ENCODE results near the gene PTPN22.
"Not testable (repeated sequence)": the region's sequence is repeated elsewhere in the genome, so short reads cannot be mapped to it uniquely, and the experiment has no call there.

PTPN22 gene

DNA sequence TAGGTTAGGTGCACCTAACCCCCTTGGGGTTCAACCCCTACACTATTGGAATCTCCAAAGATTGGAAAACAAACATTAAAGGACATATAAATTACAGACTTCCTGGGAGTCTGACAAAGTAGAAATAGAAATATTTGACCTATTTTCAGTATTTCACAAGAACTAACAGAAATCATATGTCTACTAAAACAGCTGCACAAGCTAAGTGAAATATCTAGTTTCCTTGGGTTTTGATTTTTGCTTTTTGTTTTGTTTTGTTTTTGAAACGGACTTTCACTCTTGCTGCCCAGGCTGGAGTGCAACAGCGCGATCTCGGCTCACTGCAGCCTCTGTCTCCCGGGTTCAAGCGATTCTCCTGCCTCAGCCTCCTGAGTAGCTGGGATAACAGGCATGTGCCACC, 18.8 kb downstream of the PTPN22 start:
- not testable (repeated sequence) for DNase-seq (ENCODE audit: low read depth, low spot score)

DNA sequence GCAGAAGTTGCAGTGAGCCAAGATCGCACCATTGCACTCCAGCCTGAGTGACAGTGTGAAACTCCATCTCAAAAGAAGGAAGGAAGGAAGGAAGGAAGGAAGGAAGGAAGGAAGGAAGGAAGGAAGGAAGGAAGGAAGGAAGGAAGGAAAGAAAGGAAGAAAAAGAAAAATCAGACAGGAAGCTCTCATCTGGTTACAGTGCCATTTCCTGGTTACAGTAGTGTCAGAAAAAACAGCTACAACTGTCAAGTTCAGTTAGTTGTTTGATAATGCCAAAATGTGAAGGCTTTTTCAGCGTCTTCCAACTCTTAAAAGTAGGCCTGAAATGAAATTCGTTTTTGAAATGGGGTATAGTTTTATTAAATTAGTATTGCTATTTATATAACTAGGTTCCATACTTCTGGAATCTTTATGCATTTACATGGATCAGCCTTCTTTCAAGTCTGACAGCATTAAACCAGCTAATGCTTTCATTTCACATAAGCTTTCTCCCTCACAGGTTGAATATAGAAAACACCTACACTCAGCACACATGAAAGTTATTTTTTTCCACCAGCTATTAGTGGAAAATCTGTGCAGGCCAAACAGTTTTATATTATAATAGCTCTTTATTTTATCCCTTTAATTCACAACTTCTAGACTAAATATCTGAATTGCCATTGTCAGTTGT, 21.2 kb downstream of the PTPN22 start:
- no peak for DNase-seq (ENCODE audit: low read depth, low spot score)

DNA sequence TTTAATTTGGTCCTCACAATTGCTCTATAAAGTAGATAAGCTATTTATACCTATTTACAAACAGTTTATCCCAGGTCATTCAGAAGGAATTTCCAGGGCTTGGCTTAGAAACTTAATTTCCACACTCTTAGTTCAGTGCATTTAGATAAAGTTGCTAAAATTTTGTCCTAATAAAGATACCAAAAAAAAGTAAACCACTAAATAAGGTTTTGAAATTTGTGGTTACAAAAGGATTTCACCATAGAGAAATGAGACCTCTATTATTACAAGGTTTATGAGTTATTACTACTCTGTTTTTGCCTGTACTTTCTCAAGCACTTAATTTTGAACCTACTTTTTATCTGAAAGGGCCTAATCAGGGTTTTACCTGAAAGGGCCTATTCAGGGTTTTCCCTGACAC, 22.4 kb downstream of the PTPN22 start:
- DNase-seq (ENCODE audit: low read depth, low spot score): no peak

DNA sequence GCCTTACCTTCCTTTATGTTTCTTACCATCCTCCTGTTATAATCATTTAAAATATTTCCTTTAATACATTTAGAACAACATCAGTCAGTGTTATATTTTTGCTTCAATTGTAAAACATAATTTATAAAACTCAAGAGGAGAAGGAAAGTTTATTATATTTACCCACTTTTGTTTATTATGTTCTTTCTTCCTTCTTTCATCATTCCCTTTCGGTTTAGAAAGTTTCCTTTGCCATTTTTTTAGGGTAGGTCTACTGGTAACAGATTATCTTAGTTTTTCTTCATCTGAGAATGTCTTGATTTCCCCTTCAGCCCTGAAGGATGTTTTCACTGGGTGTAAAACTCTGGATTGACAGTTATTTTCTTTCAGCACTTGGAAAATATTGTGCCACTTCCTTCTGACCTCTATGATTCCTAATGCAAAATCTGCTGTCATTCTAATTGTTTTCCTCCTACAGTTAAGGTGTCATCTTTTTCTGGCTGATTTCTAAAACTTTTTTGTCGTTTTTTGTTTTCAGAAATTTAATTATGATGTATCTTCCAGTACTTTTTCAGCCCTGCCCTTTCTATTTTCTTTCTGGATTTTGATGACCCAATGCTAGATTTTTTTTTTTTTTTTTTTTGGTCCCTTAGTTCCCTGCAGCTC, 25.0 kb downstream of the PTPN22 start:
- DNase-seq (ENCODE audit: low read depth, low spot score): no peak

DNA sequence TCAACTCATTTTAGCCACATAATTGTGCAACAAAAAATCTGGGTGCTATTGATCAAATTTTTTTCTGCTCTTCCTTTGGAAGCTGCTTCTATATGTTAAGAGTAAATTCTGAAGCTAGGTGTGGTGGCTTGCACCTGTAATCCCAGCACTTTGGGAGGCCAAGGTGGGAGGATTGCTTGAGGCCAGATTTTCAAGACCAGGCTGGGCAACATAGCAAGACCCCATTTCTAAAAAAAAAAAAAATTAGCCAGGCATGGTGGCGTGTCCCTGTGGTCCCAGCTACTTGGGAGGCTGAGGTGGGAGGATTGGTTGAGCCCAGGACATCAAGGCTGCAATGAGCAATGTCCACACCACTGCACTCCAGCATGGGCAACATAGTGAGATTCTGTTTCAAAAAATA, 35.0 kb downstream of the PTPN22 start:
- no peak for DNase-seq (ENCODE audit: low read depth, low spot score)

DNA sequence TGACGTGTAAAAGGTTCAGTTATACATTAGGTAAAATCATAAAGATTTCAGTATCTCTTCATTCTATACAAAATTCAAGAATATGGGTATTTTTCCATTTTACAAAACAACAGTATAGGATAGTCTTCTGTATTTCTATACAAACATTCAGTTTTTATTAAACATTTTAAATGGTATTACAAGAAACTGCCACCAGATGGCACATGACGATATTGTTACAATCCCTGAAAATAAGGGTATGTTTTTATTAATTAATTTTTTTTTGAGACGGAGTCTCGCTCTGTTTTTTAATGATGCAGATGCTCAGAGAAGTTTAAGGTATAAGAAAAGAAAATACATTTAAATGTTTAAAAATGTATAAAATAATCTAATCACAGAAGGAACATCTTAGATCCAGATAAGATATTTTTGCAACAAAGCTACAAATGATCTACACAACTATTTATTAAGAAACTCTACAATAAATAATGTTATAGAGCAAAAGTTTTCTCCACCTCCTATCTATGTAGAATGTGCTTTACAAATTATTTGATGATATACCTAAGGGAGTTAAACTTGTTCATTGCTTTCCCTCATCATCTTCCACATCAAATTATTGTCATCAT, 35.7 kb downstream of the PTPN22 start:
- no peak for DNase-seq (ENCODE audit: low read depth, low spot score)

DNA sequence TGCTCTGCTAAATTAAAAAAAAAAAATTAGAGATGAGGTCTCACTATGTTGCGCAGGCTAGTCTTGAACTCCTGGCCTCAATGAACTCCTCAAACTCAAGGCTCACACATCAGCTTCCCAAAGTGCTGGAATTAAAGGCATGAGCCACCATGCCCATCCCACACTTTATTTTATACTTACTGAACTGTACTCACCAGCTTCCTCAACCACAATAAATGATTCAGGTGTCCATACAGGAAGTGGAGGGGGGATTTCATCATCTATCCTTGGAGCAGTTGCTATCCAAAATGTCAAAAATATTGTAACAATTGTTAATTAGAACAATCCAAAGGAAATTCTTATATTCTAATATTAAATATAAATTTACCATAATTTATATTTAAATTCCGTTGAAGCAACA, 36.8 kb downstream of the PTPN22 start:
- DNase-seq (ENCODE audit: low read depth, low spot score): no peak

DNA sequence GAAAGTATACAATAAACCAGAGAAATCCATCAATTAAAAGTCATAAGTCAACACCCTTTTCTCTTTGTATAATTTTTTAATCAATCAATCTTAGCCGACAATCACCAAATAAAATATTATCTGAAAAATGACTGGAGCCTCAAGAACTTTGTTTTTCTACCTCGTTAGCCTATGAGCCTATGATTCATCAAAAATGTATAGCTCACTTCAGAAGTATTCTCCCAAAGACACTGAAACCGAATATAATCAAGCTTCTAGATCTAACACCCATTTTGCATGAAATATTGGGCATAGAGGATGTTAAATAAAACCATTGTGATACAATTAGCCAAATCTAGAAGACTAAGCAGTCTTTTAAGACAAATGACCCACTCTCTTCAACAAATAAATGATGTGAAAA, 41.5 kb downstream of the PTPN22 start:
- DNase-seq (ENCODE audit: low read depth, low spot score): no peak

DNA sequence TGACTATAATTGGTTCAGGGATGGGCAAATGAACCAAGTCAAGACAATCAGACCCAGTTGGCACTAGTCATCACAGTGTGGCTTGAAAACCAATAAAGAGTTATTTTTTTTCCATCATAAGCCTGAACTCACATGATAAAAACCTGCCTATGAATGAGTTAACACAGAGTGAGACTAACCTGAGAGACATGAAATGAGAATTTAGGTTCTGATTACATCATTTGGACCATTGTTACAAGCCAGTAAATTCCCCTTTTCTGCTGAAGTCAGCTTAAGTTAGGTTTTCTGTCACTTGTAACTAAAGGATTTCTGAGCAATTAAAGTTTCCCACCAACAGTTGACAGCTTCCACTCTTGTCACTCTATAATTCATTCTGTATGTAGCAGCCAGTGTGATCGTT, 49.6 kb downstream of the PTPN22 start:
- no peak for DNase-seq (ENCODE audit: low read depth, low spot score)

DNA sequence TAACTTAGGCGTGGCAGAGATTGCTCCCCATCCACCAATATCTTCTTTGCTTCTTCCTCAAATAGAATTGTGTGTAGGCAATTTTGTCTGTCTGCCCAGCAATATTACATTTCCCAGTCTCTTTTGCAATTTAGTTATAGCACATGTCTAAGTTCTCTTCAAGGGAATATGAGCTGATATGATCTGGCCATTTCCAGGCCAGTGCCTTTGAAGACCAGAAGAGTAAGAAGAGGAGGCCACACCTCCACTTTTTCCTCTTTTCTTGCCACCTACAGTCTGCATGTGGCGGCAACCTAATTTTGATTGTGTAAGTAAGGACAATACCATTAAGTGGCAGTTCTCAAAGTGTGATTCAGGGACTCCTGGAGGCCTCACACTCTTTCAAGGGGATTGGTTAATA, 52.9 kb downstream of the PTPN22 start:
- DNase-seq (ENCODE audit: low read depth, low spot score): no peak

DNA sequence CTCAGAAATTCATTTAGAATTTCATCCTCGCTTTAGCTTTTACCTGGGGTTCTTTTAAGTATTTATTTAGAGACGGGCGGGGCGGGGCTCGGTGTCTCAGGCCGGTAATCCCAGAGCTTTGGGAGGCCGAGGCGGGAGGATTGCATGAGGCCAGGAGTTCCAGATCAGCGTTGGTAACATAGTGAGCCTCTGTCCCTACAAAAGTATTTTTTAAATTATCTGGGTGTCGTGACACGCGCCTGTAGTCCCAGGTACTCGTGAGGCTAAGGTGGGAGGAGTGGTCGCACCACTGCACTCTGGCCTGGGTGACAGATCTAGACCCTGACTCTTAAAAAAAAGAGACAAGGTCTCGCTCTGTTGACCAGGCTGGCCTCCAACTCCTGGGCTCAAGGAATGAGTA, 58.3 kb downstream of the PTPN22 start:
- DNase-seq (ENCODE audit: low read depth, low spot score): peak; percentile 6

DNA sequence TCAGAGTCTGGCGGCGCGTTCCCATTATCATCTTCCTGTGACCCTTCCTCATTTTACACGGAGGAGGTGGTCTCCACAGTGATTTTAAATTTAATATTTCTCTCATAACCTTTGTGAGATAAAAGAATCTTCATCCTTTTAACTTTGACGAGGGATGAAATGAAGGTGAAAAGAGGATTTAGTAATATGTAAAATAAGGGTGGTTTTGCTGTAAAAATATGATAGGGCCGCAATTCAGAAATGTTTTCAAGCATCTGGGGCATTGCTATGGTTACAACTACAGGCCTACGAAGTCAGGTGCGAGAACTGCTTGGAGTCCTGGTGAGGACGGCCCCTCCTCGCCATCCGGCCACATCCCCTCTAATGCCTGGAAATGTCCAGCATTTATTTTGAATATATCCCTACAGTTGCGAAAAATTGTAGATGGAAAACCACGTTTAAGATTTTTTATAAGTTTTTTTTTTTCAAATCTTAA, 58.8 kb downstream of the PTPN22 start:
- no peak for DNase-seq (ENCODE audit: low read depth, low spot score)

DNA sequence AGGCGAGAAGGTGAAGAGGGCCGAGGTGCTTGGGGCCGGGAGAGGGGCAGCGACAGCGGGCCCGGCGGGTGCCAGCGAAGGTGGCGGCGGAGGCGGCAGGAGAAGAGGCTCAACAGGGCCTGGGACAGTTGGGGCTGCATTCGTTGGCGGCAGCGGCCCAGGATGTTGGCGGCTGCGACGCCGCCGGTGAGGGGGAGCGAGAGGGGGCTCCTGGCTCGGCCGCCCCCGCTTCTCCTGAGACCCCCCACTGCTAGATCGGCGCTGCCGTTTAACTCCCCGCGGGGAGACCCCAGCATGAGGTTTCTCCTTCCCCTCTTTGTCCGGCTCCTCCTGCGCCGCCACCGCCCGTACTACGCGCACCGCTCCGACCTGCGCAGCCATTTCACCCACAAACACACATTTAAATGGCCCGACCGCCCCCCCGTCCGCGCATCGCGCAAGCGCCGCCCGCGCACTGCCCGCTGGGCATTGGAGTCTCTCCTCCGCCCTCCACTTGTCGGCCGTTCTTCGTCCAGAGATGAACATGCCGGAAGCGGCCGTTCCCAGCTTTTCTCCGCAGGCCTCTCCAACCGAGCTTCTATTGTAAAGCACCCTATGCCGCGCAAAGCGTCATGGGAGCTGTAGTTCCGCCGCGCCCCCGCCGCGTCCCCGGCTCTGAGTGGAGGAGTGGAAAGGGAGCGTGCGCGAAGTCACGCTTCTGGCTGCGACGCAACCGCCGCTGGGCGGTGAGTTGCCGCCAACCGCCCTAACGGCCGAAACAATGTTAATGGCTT, 59.4 kb downstream of the PTPN22 start, which contains the start of gene RSBN1:
Gene RSBN1 (minus strand): TSS at position 589 of the 773 bp plus-strand sequence. CDS start 64 bp downstream, at position 525.
- DNase-seq (ENCODE audit: low read depth, low spot score): peak; percentile 100

DNA sequence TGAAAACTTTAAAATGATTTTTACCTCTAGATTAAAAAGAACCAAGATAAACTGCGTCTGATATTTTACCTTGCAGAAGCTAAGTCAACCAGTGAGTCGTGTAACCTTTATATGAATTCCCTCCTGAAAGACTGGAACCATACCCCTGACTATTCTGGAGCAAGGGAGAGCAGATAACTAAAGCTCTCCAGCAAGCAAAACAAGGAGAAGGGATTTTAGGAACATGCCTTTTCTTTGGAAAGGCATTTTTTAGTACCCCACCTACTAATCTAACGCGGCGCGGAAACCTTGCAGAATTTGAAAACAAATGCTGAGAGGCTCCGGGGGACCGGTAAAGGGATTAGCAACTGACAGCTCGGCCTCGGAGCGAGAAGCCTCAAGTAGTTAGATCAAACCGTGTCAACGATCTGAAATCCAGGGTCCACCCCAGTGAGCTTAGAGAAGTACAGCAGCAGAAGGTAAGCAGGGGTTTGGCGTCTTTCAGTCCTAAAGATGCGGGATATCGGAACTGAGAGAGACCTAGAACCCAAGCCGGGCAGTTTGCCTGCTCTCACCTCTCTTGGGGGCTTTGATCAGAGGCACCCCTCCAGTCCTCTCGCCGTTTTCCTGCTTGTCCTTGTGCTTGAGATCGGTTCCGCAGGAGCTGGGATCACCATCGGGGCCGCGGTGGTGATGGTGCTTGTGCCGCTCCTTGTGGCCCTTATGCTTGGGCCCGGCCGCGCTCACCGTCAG, 60.2 kb downstream of the PTPN22 start:
- DNase-seq (ENCODE audit: low read depth, low spot score): peak; percentile 64

DNA sequence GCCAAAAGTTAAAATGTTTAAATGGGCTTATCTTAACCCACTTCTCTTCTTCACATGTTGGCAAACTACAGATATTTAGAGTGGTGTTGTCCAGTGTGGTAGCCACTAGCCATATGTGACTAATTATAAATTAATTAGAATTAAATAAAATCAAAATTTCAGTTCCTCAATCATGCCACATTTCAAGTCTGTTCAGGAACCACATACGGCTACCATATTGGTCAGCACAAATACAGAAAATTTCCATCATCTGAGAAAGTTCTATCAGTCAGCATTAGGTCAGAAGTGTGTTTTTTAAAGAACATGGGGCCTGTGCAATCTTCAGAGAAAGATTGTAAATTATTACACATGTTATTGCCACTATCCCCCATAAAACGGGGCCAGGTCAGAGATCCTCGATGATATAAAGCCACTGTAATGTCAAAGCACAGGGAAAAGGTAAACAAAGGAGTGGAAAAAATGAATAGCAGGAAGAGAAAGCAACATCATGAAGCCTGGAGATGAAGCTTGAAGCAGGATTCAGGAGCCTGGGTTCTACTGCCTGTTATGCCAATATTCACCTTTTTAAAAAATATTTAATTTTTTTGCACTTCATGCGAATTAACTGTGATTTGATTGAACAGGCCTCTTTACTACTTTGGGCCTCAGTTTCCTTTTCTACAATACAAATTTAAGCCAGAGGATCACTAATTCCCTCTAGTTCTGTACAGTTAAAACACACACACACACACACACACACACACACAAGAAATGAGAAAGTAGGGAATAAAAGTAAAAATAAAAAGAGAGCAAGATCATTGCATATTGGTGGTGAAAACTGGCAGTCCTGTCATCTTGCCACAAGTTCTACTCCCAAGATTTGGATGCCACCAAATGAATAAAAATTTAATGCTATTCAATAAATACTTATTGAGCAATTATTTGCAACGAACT, 61.6 kb downstream of the PTPN22 start:
- DNase-seq (ENCODE audit: low read depth, low spot score): no peak

DNA sequence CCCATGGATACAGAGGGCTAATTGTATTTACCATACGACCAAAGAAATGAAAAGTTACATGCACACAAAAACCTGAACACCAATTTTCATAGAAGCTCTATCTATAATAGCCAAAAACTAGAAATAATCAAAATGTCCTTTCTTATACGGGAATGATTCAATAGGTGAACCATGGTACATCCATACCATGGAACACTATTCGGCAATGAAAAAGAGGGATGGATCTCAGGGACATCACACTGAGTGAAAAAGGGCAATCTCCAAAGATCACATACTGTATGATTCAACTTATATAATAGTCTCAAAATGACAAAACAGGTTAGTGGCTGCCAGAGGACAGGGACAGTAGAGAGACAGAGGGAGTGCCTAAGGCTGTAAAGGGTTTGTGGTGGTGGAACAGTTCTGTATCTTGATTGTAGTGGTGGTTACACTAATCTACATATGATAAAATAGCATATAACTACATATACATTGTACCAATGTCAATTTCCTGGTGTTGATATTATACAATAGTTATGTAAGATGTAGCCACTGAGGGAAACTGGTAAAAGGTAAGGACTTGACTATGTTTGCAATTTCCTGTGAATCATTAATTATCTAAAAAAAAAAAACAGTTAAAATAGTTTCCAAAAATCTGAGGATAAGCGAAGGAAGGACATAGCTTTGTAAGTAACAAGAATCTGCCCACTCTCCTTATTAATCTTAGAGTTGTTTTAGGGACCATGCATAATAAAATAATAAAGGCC, 62.9 kb downstream of the PTPN22 start:
- DNase-seq (ENCODE audit: low read depth, low spot score): no peak

DNA sequence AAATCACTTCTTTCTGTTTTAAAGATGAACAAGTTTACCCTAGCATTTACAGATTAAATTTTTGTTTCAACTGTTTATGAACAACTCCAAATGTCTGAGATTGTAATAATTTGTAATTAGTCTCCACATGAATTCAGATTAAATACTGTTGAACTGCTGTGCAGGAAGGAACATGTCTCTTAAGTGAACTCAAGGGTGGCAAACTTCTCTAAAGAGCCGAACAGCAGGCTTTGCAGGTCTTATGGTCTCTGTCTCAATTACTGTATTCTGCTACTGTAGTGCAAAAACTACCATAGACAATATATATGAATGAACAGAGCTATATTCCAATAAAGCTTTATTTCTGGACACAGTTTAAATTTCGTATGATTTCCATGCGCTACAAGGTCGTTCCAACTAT, 65.9 kb downstream of the PTPN22 start:
- no peak for DNase-seq (ENCODE audit: low read depth, low spot score)

DNA sequence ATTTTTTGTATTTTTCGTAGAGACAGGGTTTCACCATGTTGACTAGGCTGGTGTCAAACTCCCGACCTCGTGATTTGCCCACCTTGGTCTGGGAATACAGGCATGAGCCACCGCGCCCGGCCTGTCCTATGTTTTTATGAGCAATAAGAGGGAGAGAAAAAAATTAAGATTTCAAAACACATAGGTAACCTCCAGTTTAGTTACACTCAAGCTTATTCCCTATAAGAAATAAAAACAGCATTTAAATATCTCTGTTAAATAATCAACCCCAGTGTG, 66.3 kb downstream of the PTPN22 start:
- DNase-seq (ENCODE audit: low read depth, low spot score): no peak

DNA sequence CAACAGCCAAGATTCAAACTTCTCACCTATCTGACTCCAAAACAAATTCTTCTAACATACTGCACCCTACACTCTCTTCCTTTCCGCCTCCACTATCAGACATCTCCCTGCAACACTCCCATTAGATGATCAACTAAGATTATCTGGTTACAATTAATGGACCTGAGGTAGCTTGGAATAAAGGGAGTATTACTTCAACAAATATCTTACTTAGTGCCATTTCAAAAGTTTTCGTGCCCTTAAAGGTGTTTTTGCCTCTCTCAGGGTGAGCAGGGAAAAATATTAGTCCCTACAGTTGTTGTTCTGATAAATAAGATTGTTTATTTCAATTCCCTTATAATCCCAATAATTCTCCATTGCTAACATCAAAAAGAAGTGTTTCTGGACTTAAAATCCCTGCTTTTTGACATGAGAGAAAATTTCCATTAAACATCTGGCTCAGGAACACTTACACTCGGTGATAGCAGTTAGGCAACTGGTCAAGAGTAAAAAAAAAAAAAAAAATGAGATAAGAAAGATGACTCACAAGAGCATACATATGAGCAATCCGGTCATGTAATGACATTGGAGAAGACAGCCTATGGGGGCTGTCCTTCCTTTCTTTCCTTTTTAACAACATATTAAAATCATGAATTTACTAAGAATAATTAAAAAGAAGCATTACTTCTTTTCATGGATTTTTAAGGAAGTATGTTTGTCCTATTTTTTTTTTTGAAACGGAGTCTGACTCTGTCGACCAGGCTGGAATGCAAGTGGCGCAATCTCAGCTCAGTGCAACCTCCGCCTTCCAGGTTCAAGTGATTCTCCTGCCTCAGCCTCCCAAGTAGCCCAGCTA, 66.9 kb downstream of the PTPN22 start:
- DNase-seq (ENCODE audit: low read depth, low spot score): peak; percentile 12

All from ELF-1 (cell line).